K562 (cell line): ENCODE results near the gene GLI1.

Experiments
- BACH1 ChIP-seq: fragments of 200-800 bp; sonication (Bioruptor generic); IDR thresholded peaks from 2 replicates; pipeline ENCODE4 v1.6.1; 2016; ENCODE audit warnings: missing genetic modification characterization, missing compliant biosample characterization
- EP300 ChIP-seq: IDR thresholded peaks from 2 replicates; pipeline ENCODE4 v1.6.1; 2012; ENCODE audit warnings: low read length, improper control_type of control experiment
- ERF ChIP-seq: fragments of 450-650 bp; formaldehyde crosslinking; IDR thresholded peaks from 2 replicates; pipeline ENCODE4 v1.4.0; 2020; ENCODE audit warnings: mild to moderate bottlenecking, mixed read lengths
- HCFC1 ChIP-seq: IDR thresholded peaks from 2 replicates; pipeline ENCODE4 v1.6.1; 2012; ENCODE audit warnings: low read depth, low read length, improper control_type of control experiment
- MAFK ChIP-seq: IDR thresholded peaks from 2 replicates; pipeline ENCODE4 v1.6.1; 2011; ENCODE audit warnings: low read length, improper control_type of control experiment
- NFYB ChIP-seq: IDR thresholded peaks from 2 replicates; pipeline ENCODE4 v1.6.1; 2011; ENCODE audit warnings: mild to moderate bottlenecking, moderate library complexity; ENCODE audit not compliant: insufficient read length; ENCODE audit errors: extremely low read depth
- NR1H2 ChIP-seq: sonication (generic); formaldehyde crosslinking; IDR thresholded peaks from 2 replicates; pipeline ENCODE4 v1.4.0; 2020; ENCODE audit warnings: mild to moderate bottlenecking, missing genetic modification reagents
- POLR2AphosphoS2 ChIP-seq: IDR thresholded peaks from 2 replicates; pipeline ENCODE4 v1.6.1; 2012; ENCODE audit warnings: low read length, improper control_type of control experiment
- TBP ChIP-seq: optimal IDR thresholded peaks from 2 replicates; pipeline ENCODE3; 2011; ENCODE audit warnings: low read depth, low read length, improper control_type of control experiment
- TF ChIP-seq, protein P1 (sequence below): fragments of 250-450 bp; sonication (Bioruptor Pico); IDR thresholded peaks from 2 replicates; pipeline ENCODE4 v1.8.0; 2022; ENCODE audit warnings: inconsistent platforms, mild to moderate bottlenecking, moderate library complexity, borderline replicate concordance
- TF ChIP-seq, protein P2 (sequence below), 3 experiments: fragments of 200-800 bp in 1 of 3; fragments of 250-450 bp in 1 of 3; fragments of 450-650 bp in 1 of 3; sonication (Bioruptor Pico) in 1 of 3; sonication (Bioruptor generic) in 1 of 3; formaldehyde crosslinking in 1 of 3; IDR thresholded peaks; 2 replicates each; pipeline versions ENCODE4 v1.6.1 to v1.8.0; 2016 to 2022; ENCODE audit warnings: mild to moderate bottlenecking in 2 of 3, missing genetic modification characterization in 2 of 3, missing compliant biosample characterization in 1 of 3, moderate library complexity in 1 of 3
- TF ChIP-seq, protein P3 (sequence below): sonication (generic); formaldehyde crosslinking; IDR thresholded peaks from 2 replicates; pipeline ENCODE4 v1.8.1; 2023; ENCODE audit warnings: mild to moderate bottlenecking, missing genetic modification reagents

DNA sequence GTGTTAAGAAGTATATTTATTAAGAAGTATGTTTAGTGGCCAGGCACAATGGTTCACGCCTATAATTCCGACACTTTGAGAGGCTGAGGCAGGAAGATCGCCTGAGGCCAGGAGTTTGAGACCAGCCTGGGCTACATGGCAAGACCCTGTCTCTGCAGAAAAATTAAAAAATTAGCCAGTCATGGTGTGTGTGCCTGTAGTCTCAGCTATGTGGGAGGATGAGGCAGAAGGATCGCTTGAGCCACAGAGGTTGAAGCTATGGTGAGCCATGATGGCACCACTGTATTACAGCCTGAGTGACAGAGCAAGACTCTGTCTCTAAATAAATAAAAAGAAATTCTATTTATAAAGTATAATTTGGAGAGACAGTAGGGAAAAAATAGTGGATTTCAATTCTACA is 49.1 kb upstream of the GLI1 start:
- no peak for TF ChIP-seq BACH1 (tag)
- TF ChIP-seq ERF (CRISPR knock-in tag) = no peak
- no peak for TF ChIP-seq TBP
- TF ChIP-seq, protein P1, sequence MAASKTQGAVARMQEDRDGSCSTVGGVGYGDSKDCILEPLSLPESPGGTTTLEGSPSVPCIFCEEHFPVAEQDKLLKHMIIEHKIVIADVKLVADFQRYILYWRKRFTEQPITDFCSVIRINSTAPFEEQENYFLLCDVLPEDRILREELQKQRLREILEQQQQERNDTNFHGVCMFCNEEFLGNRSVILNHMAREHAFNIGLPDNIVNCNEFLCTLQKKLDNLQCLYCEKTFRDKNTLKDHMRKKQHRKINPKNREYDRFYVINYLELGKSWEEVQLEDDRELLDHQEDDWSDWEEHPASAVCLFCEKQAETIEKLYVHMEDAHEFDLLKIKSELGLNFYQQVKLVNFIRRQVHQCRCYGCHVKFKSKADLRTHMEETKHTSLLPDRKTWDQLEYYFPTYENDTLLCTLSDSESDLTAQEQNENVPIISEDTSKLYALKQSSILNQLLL = no peak
- no peak for TF ChIP-seq HCFC1
- no peak for TF ChIP-seq MAFK
- TF ChIP-seq EP300 = no peak
- TF ChIP-seq POLR2AphosphoS2 = no peak
- TF ChIP-seq, protein P2, sequence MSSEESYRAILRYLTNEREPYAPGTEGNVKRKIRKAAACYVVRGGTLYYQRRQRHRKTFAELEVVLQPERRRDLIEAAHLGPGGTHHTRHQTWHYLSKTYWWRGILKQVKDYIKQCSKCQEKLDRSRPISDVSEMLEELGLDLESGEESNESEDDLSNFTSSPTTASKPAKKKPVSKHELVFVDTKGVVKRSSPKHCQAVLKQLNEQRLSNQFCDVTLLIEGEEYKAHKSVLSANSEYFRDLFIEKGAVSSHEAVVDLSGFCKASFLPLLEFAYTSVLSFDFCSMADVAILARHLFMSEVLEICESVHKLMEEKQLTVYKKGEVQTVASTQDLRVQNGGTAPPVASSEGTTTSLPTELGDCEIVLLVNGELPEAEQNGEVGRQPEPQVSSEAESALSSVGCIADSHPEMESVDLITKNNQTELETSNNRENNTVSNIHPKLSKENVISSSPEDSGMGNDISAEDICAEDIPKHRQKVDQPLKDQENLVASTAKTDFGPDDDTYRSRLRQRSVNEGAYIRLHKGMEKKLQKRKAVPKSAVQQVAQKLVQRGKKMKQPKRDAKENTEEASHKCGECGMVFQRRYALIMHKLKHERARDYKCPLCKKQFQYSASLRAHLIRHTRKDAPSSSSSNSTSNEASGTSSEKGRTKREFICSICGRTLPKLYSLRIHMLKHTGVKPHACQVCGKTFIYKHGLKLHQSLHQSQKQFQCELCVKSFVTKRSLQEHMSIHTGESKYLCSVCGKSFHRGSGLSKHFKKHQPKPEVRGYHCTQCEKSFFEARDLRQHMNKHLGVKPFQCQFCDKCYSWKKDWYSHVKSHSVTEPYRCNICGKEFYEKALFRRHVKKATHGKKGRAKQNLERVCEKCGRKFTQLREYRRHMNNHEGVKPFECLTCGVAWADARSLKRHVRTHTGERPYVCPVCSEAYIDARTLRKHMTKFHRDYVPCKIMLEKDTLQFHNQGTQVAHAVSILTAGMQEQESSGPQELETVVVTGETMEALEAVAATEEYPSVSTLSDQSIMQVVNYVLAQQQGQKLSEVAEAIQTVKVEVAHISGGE (CRISPR knock-in tag; IDR thresholded peaks at IDR 0.05) = no peak
- TF ChIP-seq NR1H2 (CRISPR knock-in tag) = no peak
- TF ChIP-seq NFYB = no peak
- TF ChIP-seq, protein P3, sequence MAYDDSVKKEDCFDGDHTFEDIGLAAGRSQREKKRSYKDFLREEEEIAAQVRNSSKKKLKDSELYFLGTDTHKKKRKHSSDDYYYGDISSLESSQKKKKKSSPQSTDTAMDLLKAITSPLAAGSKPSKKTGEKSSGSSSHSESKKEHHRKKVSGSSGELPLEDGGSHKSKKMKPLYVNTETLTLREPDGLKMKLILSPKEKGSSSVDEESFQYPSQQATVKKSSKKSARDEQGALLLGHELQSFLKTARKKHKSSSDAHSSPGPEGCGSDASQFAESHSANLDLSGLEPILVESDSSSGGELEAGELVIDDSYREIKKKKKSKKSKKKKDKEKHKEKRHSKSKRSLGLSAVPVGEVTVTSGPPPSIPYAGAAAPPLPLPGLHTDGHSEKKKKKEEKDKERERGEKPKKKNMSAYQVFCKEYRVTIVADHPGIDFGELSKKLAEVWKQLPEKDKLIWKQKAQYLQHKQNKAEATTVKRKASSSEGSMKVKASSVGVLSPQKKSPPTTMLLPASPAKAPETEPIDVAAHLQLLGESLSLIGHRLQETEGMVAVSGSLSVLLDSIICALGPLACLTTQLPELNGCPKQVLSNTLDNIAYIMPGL (CRISPR knock-in tag) = no peak
